ENCODE results near the gene CNTNAP1. TPM values are rescaled to one million over a fixed set of nuclear protein-coding genes. Genes with fewer than 3 reads are reported as not detected.
A peak's percentile ranks its signal among the peaks of the same experiment; 100 is the strongest.
"Not testable (repeated sequence)": the region's sequence is repeated elsewhere in the genome, so short reads cannot be mapped to it uniquely, and the experiment has no call there.

Gene CNTNAP1
- total RNA-seq, 1 experiment from 2014 or later = 9.0 TPM

DNA sequence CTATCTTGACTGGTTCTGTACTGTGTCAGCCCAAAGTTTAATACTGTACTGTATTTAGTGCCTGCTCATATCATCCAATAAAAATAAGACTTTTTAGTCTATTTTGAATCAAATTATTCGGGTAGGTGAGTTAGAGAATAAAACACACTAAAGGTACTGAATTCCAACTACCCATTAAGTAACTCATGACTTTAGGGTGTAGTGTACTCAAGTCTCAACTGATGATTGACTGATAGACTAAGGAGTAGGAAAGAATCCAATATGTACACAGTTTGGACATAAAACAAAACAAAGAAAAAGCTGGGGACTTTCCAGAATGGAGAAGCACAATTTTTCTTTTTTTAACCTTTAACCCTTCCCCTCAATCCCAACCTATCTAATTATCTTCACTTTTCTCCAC lies 58.4 kb downstream of the CNTNAP1 start:
- no peak for DNase-seq (ENCODE audit: low read depth)

- not testable (repeated sequence) for DNase-seq (ENCODE audit: low read depth)
These were observed 60.6 kb downstream of the CNTNAP1 start for GRCh38 chr17:42742916-42743315.

GRCh38 chr17:42743595-42744282 lies 61.4 kb downstream of the CNTNAP1 start:
- no peak for DNase-seq (ENCODE audit: low read depth)

DNA sequence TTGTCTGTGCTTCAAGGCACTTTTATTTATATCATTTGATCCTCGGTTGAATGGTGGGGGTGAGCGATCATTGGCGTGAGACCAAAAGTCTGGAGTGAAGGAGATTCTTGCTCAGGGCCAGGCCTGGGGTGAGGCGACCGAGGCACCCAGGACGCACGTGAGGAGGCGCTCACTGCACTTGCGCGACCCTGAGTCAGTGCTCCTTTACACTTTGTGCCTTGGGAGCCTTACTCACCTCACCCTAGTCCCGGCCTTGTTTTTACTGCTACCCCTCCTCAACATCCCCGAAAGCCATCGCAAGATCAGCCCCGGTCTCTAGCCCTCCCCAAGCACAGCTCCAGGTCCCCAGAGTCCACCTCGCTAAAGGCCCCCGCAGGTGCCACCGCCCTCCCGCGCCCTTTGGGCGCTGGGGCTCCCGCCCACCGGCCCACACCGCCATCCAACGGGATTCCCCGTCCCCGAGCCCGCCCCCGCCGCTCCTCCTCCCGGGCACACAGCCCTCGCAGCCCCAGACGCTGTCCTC lies 62.0 kb downstream of the CNTNAP1 start:
- DNase-seq (ENCODE audit: low read depth) = peak; percentile 63

DNA sequence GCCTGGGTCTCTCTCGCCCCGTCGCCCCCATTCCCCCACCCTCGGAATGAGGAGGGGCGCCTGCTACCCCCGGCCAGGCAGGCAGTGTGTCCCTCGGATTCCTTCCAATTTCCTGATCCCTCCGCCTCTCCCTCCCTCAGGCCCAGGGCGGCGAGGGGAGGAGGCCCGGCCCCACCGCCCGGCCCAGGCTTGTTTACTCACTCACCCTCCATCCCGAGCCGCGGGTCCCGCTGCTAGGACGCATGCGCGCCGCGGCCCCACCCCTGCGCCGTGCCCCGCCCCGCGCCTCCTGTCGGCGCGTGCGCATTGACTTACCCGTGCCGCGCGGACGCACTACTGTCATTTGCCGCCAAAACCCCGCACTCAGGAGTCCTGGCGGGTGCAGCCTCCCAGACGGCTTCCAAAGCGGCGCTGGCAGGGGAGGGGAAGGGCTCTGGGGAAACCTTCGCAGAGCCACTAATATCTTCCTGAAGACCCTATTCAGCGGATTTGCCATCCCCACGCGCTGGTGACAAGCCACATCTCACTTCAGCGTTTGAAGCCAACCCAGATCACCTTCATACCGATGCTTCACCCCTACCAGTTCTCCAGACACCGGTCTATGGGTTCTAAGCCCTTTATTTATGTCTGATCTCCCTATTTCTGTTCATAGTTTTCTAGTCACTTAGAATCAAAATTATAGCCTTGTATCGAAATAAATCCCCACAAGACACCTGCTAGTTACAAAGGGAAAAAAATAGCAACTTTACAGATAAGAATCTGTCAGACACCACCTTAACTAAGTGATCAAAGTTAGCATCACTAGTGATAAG lies 62.7 kb downstream of the CNTNAP1 start, which contains the start of gene EZH1:
Gene EZH1, minus strand, starts transcription at position 235 of the 812 bp plus-strand sequence. CDS start 16,099 bp downstream, outside the sequence.
- DNase-seq (ENCODE audit: low read depth) = peak; percentile 86

GRCh38 chr17:42748202-42748907 lies 66.0 kb downstream of the CNTNAP1 start:
- no peak for DNase-seq (ENCODE audit: low read depth)

GRCh38 chr17:42748908-42749798 lies 66.8 kb downstream of the CNTNAP1 start:
- DNase-seq (ENCODE audit: low read depth) = no peak

Other genes starting within 250 kb of the CNTNAP1 start
- gene ATP6V0A1, start 223.7 kb upstream of the CNTNAP1 start, total RNA-seq (2014; rRNA removed) = 38.2 and 43.8 TPM in 2 replicates
- gene NAGLU, start 146.3 kb upstream of the CNTNAP1 start, total RNA-seq (2014; rRNA removed) = 94.8 and 97.0 TPM in 2 replicates
- 0.26 and 0.34 TPM in 2 replicates for gene HSD17B1, start 129.6 kb upstream of the CNTNAP1 start, total RNA-seq (2014; rRNA removed)
- 25.8 and 31.7 TPM in 2 replicates for gene COASY, start 120.4 kb upstream of the CNTNAP1 start, total RNA-seq (2014; rRNA removed)
- 43.5 and 50.9 TPM in 2 replicates for gene MLX, start 115.4 kb upstream of the CNTNAP1 start, total RNA-seq (2014; rRNA removed)
- 23.2 and 32.4 TPM in 2 replicates for gene PSMC3IP, start 104.8 kb upstream of the CNTNAP1 start, total RNA-seq (2014; rRNA removed)
- gene RETREG3, start 73.2 kb upstream of the CNTNAP1 start, total RNA-seq (2014; rRNA removed) = 33.2 and 35.5 TPM in 2 replicates
- gene TUBG1, start 72.8 kb upstream of the CNTNAP1 start, total RNA-seq (2014; rRNA removed) = 144 and 154 TPM in 2 replicates
- gene TUBG2, start 23.2 kb upstream of the CNTNAP1 start, total RNA-seq (2014; rRNA removed) = 30.7 and 35.4 TPM in 2 replicates
- gene PLEKHH3, start 5.5 kb upstream of the CNTNAP1 start, total RNA-seq (2014; rRNA removed) = 18.7 and 20.4 TPM in 2 replicates
- gene CCR10, start 688 bp upstream of the CNTNAP1 start, total RNA-seq (2014; rRNA removed) = 0.58 and 1.0 TPM in 2 replicates
- gene EZH1, start 62.5 kb downstream of the CNTNAP1 start, total RNA-seq (2014; rRNA removed) = 13.3 and 16.2 TPM in 2 replicates
- 0.26 and 0.92 TPM in 2 replicates for gene RAMP2, start 78.7 kb downstream of the CNTNAP1 start, total RNA-seq (2014; rRNA removed)
- gene VPS25, start 90.9 kb downstream of the CNTNAP1 start, total RNA-seq (2014; rRNA removed) = 67.5 and 71.0 TPM in 2 replicates
- gene WNK4, start 98.1 kb downstream of the CNTNAP1 start, total RNA-seq (2014; rRNA removed) = not detected in 2 replicates
- 77.6 and 84.1 TPM in 2 replicates for gene COA3, start 116.2 kb downstream of the CNTNAP1 start, total RNA-seq (2014; rRNA removed)
- 0.13 TPM in 1 of 2 replicates, not detected in the other for gene CNTD1, start 116.3 kb downstream of the CNTNAP1 start, total RNA-seq (2014; rRNA removed)
- 85.5 and 89.4 TPM in 2 replicates for gene BECN1, start 141.8 kb downstream of the CNTNAP1 start, total RNA-seq (2014; rRNA removed)
- gene PSME3, start 150.9 kb downstream of the CNTNAP1 start, total RNA-seq (2014; rRNA removed) = 160 and 172 TPM in 2 replicates
- 0.11 and 0.45 TPM in 2 replicates for gene AOC2, start 162.0 kb downstream of the CNTNAP1 start, total RNA-seq (2014; rRNA removed)
- 0.17 TPM in 1 of 2 replicates, not detected in the other for gene AOC3, start 168.7 kb downstream of the CNTNAP1 start, total RNA-seq (2014; rRNA removed)
- gene G6PC1, start 218.3 kb downstream of the CNTNAP1 start, total RNA-seq (2014; rRNA removed) = not detected in 2 replicates

Measured in LHCN-M2 (cell line).